T-helper 2 cell (primary cell): Measurements from ENCODE around the gene USP5.
A peak's percentile ranks its signal among the peaks of the same experiment; 100 is the strongest.

Experiments used
- DNase-seq, 5 experiments: peaks; one replicate each; pipeline versions ENCODE4 v3.0.0 to v3.0.0-alpha.2; 2012 to 2022

The USP5 gene

DNA sequence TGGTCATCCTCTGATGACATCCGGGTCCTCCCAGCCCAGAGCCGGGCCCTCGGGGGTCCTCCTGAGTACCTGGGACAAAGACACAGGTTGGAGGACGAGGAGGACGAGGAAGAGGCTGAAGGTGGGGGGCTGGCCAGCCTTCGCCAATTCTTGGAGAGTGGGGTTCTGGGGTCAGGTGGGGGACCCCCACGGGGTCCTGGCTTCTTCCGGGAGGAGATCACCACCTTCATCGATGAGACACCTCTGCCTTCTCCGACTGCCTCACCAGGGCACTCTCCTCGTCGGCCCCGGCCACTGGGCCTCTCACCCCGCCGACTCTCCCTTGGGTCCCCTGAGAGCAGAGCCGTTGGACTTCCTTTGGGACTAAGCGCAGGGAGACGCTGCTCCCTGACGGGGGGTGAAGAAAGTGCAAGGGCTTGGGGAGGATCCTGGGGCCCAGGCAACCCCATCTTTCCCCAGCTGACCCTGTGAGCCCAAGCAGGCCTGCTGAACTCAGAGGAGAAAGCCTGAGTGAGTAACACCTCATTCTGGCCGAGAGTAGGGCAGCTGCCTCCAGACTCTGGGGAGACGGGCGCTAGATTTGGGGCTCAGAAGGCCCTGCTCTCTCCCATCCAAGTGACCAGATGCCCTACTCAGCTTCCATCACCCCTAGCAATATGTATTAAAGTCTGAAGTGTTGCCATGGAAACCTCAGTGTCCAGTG is 25.1 kb upstream of the USP5 start:
- no peak for DNase-seq

DNA sequence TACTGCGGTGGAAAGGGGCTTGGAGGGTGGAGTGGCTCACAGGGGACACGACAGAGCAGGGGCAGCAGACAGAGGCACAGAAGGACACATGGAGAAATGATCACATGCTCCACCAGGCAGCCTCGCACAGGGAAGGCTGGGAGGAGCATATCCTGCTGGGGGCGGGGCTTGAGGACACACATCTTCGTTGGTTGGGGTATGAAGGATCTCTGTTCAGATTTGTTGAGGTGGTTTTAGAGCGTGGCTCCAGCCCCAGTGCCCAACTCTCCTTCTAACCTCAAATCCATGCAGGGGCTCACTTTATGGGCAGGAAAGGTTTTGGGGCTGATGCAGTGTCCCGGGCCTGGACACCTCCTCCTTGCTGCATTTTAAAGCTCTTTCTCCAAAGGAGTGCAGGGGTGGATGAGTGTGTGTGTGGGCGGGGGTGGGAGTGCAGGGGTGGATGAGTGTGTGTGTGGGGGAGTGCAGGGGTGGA is 24.5 kb upstream of the USP5 start:
- DNase-seq = peak in 2 of 5 experiments; percentile 17 to 50

DNA sequence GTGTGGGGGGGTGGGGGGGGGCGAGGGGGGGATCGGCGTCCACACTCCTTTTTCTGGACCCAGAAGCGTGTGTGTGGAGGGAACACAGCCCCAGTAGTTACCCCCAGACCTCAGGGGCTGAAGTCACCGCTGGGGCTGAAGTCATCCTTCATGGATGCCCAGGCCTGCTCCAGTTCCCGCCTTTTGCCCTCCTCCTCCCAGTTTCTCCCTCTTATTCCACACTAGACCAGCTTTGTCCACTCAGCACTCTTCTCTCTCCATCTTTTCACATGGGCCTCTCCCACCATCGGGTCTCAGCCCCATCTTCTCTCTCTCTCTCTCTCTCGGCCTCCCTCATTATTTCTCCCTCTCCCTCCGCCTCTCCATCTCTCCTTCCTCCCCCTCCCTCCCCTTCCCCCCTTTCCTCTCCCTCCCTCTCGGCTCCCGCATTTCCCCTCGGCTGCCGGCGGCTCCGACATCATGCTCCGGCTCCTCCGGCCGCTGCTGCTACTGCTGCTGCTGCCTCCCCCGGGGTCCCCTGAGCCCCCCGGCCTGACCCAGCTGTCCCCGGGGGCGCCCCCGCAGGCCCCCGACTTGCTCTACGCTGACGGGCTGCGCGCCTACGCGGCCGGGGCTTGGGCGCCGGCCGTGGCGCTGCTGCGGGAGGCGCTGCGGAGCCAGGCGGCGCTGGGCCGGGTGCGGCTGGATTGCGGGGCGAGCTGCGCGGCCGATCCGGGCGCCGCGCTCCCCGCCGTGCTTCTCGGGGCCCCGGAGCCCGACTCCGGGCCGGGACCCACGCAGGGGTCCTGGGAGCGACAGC is 23.8 kb upstream of the USP5 start, which contains the start of gene P3H3:
TSS of gene P3H3 (plus strand) at position 426 of the 799 bp plus-strand sequence. CDS start at position 460, 34 bp downstream.
- peak in 2 of 5 experiments; percentile 10 to 34 for DNase-seq

DNA sequence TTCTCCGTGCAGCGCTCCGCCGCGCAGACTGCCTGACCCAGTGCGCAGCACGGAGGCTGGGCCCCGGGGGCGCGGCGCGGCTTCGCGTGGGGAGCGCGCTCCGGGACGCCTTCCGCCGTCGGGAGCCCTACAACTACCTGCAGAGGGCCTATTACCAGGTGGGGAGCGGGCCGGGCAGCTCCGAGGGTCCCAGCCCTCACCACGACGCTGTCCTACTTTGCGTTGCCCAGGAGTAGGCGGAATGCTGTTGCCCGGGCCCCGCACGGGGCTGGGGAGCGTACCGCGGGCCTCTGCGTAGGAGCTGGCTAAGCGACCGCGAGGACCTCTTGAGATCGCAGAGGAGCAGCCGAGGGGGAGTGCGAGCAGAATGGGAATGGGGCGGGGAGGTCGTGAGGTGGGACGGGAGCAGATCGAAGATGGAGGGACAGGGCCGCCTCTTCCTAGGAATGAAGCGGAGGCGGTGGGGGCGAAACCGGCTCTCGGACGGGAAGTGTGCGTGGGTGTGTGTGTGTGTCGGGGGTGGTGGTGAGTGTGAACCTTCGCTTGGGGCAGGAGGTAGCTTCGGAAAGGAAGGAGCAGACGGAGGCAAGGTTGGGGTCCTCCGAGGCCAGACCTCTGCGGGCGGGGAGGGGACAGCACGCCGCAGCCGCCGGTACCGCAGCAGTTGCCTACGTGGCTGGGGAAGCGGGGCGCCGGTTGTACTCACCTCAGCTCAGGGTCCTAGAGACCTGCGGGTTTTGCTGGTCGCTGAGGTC is 23.0 kb upstream of the USP5 start:
- peak in 3 of 5 experiments; percentile 13 to 35 (median 28) for DNase-seq

DNA sequence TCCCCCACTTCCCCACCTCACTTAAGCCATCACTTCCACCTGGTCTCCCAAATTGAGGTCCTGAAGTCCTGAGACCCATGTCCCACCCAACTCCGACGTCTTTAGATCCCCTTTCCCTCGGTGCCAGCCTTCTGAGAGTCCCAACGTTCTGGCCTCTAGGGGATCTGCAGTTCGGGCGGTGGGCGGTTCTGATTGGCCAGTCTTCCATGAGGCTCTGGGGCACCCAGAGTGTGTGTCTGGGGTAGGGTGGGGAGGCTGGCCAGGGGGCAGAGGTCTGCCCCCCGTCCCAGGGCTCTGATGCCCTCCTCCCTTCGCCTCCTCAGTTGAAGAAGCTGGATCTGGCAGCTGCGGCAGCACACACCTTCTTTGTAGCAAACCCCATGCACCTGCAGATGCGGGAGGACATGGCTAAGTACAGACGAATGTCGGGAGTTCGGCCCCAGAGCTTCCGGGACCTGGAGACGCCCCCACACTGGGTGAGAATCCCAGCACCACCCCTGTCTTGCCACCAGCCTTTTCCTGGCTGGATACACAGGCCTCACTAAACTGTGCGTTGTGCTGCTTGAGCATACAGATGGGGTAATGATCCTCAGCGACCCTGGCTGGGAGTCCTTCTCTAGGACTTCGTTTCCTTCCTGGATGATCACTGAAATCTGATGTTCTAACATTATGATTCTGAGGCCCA is 22.3 kb upstream of the USP5 start:
- DNase-seq = no peak

DNA sequence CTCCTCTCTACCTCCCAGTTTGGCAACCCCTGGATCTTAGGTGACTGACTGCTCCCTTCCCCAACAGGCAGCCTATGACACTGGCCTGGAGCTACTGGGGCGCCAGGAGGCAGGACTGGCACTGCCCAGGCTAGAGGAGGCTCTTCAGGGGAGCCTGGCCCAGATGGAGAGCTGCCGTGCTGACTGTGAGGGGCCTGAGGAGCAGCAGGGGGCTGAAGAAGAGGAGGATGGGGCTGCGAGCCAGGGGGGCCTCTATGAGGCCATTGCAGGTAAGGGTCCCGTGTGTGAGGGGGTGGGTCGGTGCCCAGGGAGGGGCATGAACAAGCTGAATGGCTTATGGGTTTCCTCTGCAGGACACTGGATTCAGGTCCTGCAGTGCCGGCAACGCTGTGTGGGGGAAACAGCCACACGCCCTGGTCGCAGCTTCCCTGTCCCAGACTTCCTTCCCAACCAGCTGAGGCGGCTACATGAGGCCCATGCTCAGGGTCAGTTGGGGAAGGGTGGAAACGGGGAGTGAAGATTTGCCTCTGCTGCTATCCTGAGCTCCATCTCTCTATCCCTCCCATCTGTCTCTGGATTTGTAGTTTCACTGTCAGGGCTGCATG is 21.6 kb upstream of the USP5 start:
- no peak for DNase-seq

DNA sequence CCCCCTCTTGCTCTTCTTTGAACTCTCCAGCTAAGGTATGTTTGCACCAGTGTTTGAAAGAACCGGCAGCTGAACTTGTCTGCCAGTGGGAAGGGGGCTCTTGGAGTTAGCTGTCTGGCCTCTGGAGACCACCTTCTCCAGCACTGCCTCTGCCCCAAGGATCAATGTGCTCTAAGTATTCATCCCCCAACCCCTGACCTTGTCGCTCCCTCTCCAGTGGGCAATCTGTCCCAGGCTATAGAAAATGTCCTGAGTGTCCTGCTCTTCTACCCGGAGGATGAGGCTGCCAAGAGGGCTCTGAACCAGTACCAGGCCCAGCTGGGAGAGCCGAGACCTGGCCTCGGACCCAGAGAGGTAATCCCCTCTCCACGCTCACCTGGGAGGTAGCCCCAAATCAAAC is 21.0 kb upstream of the USP5 start:
- no peak for DNase-seq

DNA sequence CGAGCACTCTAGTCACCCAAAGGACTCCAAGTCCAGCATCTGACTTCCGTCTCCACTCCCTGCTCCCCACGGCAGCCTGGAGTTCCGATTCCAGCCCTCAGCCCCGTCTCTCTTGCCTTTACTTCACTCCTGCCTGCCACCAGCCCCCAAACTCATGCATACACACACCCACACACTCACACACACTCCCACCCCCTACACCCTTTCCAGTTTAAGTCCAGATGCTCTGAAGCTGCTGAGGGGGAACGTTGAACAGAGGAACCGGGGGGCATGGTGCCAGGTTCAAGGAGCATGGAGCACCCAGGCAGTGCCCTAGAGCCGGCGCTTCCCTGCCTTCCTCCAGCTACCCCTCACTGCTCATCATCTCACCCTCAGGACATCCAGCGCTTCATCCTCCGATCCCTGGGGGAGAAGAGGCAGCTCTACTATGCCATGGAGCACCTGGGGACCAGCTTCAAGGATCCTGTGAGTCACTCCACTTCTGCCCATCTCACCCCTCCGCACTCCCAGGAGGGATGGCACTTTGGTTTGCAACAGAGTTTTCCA is 20.4 kb upstream of the USP5 start:
- DNase-seq = no peak

DNA sequence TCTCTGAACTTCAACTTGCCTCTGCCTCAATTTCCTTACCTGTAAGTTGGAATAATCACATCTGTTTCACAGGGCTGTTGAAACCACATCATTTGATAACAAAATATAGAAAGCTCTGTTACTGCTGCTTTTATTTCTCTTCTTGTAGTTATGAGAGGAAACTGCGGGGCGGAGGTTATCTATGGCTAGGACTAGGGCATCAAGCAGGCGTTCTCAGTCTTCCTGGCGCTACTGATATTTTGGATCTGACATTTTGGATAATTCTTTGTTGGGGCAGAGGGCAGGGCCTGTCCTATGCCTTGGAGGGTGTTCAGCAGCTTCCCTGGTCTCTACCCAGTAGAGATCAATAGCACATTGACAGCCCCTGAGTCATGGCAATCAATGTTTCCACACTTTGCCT is 19.8 kb upstream of the USP5 start:
- DNase-seq = no peak

DNA sequence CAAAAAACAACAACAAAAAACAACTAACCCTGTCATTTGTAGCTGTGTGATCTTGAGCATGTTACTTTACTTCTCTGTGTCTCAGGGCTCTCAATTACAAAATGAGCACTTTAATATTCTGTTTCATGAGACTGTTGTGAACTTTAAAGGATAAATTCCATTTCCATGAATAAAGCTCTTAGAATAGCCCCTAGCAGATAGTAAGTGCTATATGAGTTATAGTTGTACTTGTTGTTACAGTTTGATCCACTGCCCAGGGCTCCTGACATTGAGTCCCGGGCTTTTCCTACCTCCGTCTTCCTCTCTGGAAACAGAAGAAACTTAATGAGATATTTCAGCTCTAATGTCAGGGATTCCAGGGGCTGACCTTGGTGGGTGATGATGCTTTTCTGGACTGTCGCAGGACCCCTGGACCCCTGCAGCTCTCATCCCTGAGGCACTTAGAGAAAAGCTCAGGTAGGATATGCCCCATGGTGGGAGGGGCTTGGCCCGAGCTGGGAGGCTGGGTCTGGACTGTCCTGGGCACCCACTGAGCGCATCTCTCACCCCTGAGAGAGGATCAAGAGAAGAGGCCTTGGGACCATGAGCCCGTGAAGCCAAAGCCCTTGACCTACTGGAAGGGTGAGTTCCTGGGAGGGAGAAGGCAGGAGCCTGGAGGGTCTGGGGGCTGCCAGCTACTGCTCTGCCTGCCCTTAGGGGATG is 18.6 kb upstream of the USP5 start:
- DNase-seq = no peak

DNA sequence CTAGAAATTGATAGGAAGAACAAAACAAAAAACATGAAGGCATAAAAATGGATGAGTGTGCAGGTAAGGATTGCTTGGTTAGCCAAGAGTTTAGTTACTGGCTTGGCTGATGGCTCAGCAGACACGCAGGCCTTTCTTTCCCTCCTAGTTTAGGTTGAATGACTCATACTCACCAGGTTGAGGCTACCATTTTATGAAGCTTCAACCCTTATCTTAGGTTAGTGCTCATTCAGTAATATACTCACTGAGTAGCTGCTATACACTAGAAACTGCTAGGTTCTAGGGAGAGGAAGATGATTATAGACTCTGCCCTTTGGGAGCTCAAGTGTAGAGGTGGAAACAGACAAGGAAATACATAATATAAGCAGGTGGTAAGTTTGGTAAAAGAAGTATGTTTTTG is 17.7 kb upstream of the USP5 start:
- no peak for DNase-seq

DNA sequence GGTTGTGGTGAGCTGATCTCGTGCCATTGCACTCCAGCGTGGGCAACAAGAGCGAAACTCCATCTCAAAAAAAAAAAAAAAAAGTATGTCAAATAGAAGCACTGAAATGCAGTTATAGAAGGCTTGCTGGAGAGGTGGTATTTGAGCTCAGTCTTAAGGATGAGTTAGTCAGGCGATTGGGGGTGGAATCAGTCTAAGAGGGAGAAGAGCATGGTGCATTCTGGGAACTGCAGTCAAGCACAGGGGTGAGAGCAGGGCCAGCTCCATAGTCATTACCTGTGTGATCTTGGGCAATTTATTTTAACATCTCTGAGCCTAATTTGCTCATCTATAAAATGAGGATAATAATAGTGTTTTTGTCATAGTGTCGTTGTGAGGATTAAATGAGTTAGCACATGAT is 17.1 kb upstream of the USP5 start:
- DNase-seq = no peak

DNA sequence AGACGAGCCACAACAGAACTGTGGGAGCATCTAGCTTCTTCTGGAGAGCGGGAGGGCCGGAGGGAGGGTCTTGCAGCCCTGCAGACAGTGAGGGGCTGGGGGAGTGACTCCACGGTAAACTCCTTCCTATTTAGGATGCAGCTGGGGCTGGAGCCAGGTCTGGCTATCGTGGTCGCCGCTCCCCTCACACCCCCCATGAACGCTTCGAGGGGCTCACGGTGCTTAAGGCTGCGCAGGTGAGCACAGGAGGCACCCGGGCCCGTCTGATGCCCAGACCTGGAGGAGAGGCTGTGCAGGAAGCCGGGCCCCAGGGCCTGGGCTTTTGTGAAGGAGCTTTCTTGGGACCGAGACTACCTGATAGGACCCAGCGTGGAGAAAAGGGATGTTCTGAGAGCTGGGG is 15.1 kb upstream of the USP5 start:
- no peak for DNase-seq

DNA sequence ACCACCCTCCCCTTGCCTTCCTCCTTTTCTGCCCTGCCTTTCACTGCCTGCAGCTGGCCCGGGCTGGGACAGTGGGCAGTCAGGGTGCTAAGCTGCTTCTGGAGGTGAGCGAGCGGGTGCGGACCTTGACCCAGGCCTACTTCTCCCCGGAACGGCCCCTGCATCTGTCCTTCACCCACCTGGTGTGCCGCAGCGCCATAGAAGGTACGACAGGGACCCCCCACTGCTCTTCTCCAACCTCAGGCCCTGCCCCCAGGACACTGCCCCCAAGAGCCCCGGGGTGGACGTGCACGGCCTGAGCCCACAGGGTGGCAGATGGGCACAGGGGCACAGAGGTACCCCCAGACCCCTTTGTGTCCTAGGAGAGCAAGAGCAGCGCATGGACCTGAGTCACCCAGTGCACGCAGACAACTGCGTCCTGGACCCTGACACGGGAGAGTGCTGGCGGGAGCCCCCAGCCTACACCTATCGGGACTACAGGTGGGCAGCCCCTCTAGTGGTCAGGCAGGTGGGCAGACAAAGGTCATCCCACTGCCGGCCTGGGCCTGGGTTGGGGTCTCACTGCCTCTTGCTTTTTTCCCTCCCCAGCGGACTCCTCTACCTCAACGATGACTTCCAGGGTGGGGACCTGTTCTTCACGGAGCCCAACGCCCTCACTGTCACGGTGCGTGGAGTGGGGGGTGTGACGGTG is 14.4 kb upstream of the USP5 start:
- DNase-seq = no peak

DNA sequence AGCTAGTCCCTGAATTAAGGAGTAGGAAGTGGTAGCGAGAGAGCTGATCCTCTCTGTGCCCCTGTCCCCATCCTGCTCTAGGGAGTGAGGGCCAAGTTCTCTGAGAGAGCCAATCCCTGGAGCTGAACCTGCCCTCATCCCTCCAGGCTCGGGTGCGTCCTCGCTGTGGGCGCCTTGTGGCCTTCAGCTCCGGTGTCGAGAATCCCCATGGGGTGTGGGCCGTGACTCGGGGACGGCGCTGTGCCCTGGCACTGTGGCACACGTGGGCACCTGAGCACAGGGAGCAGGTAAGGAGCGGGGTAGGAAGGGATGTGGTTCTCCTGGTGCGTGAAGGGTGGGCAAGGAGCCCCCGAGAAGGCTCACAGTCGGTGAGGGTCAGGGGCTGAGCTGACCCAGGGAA is 13.1 kb upstream of the USP5 start:
- DNase-seq = no peak

DNA sequence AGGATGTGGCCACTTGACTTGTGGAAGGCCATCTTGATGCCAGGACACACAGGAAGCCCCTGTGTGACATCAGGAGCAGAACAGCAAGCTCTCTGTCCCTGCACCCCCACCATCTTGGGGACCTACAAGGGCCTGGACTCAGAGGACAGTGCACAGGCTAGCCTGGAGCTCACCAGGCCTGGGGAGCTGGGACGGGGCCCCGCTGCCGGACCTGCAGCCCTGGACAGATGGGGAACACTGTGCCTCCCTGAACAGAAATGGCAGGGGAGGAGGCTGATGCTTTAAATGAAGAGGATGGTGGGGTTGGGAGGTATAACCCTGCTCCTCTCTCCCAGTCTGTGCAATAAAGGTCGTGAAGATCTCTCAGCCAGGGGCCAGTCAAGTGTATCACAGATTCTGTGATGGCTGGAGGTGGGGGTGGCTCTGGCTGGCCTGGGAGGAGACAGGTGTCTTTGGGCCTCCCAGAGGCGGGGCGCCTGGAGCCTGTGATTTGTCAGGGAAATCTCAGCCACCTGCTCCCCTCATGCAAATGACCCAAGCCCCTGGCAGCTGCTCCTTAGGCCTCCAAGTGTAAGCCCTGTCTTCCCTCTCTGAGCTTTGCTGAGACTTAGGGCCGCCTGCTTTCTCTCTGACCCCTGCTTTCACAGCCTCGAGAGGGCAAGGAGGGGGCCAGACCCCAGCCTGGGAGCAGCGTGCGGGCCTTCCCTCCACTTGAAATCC is 12.3 kb upstream of the USP5 start:
- DNase-seq = no peak

DNA sequence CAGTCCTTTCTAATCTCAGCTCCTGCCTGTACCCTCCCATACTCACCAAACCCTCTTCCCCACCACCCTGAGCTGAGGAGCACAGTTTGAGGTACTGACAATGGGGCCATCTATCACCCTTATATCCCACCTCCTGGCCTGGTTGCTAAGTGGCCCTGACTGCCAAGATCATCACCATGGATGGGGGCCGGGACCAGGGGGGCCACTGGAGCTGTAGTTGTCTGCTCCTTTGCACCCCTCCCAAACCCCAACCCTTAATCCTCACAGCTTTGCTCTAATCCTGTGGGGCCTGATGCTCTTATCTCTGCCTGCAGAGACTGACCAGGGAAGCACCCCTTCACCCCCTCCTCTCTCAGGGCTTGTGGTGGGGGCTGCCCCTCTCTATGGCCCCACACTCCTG is 11.6 kb upstream of the USP5 start:
- DNase-seq = no peak

DNA sequence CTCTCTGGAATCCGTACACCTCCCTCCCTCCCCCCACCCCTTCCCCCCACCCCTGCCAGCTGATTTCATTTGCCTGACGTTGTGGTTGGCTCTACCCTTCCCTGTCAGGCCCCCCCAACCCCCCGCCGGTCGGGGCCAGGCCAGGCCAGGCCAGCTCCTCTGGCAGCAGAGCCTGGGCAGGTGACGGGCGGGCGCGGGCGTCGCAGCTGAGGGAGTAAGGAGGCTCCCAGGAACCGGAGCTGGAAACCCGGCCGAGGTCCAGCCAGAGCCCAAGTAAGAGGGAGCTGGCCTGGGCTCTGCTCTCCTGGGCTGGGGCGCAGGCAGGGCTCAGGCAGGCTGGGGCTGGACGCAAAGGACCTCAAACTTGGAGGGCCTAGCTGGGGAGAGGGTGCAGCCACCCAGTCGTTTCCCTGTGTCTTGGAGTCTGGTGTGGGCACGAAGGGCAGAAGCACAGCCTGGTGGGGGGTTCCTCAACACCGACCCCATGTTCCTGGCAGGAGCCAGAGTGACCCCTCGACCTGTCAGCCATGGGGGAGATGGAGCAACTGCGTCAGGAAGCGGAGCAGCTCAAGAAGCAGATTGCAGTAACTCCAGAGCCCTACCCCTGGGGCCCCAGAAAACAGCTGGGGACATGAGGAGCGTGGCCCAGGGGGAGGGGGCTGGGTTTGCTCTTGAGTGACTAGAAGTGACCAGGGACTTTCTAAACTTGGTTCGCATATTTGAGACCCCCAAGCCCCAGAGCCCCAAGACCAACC is 11.0 kb upstream of the USP5 start, which contains the start of gene GNB3:
TSS of gene GNB3 (plus strand) at position 165 of the 755 bp plus-strand sequence. CDS start at position 528, 363 bp downstream.
- no peak for DNase-seq

DNA sequence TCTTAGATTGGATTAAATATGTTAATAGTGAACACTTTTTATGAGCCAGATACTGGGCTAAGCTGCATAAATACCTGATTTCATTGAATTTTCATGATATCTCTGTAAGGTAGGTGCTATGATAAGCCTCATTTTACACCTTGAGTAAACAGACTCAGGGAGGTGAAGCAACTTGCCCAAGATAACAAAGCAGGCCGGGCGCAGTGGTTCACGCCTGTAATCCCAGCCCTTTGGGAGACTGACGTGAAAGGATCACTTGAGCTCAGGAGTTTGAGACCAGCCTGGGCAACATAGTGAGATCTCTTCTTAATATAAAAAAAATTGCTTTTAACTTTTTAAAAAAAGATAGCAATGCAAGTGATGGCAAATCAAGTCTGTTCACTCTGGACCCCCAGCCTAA is 9.9 kb upstream of the USP5 start:
- DNase-seq = no peak
